ENCODE data around the gene MKRN2. TPM values are rescaled to one million over a fixed set of nuclear protein-coding genes. Genes with fewer than 3 reads are reported as not detected.

Gene MKRN2
- total and polyA plus RNA-seq, 9 of the 15 experiments (the other 6 are each of a cell fraction or from before 2014, with no cell fraction given) = 29.4 to 63.2 (median 42.9) TPM

DNA sequence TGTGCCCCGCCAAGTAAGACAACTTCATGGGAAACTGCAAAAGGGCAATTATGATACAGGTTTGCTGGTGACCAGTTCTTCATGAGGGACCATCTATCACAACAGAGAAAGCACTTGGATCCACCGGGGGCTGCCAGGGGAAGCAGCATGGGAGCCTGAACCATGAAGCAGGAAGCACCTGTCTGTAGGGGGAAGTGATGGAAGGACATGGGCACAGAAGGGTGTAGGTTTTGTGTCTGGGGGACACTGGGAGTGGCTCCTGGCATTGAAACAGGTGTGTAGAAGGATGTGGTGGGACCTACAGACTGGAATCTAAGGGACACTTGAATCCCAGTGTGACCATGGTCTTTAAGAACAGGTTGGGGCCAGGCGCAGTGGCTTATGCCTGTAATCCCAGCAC lies 22.6 kb downstream of the MKRN2 start:
- H3K9me3 ChIP-seq (replicated peaks; ENCODE audit: control insufficient read depth, insufficient read depth, low read depth, low read length) = no peaks in the 10 kb centered on the region
- no peak overlapping the region for H2AFZ ChIP-seq (ENCODE audit: low read depth, low read length)
- ATAC-seq (no peak), FAIRE-seq (no peak), DNase-seq (ENCODE audit: extremely low read depth in 1 of 4, low spot score in 3 of 4) (no peak)
- WGBS (ENCODE audit: insufficient coverage, low coverage, missing lambda C conversion rate) = 98% methylated on average over 3 of the region's 3 CpGs
- no peaks in the 10 kb centered on the region for H3K9me1 ChIP-seq (ENCODE audit: control insufficient read depth, insufficient read depth, low read length)
- H3K4me3 ChIP-seq = no peak overlapping the region
- H3K79me2 ChIP-seq (ENCODE audit: control insufficient read depth, insufficient read depth, low read length) = no peaks in the 10 kb centered on the region
- ChIA-PET CTCF (ENCODE audit: low intra/inter-chr PET ratio) (no interaction called here), POLR2A (interaction anchor here (1.0 to 1.5 kb wide), 3 partner anchors 9 to 22 kb away, joined by 3 to 4 read pairs (median 3); no protein-coding TSS in a partner anchor)
- intact Hi-C loops (cut with micrococcal nuclease) = no loop called here
- BruUV-seq (replicated peaks) = no TSS peak
- no peak overlapping the region for H3K9ac ChIP-seq (ENCODE audit: insufficient read depth in 1 of 2, low read depth in 2 of 2, low read length in 2 of 2)
- H3K27ac ChIP-seq (ENCODE audit: extremely low read depth, low read depth, low read length) = no peak overlapping the region
- peaks cover 95% of the 10 kb centered on the region for H3K36me3 ChIP-seq (ENCODE audit: control insufficient read depth, insufficient read depth, low read length)
- no peaks in the 10 kb centered on the region for H3K27me3 ChIP-seq (ENCODE audit: control insufficient read depth in 2 of 2, insufficient read depth in 2 of 2, low read length in 2 of 2)
- no peaks in the 10 kb centered on the region; a peak in 2 of 5 replicates for H3K4me1 ChIP-seq (replicated peaks in 1 of 2; ENCODE audit: control insufficient read depth in 2 of 2, insufficient read depth in 2 of 2, low read length in 2 of 2)
- in situ Hi-C loops (cut with MboI) = no loop called here
- no peak overlapping the region for H3K4me2 ChIP-seq (ENCODE audit: insufficient read depth, low read length)
- H4K20me1 ChIP-seq (replicated peaks; ENCODE audit: control insufficient read depth, insufficient read depth, low read length) = peaks cover 15% of the 10 kb centered on the region; the same call in 1 of the 2 replicates
- no peak for TF ChIP-seq RNF2 (IDR thresholded peaks at IDR 0.05)
- no peak for TF ChIP-seq KLF10 (CRISPR knock-in tag; IDR thresholded peaks at IDR 0.05)
- TF ChIP-seq, protein P1, sequence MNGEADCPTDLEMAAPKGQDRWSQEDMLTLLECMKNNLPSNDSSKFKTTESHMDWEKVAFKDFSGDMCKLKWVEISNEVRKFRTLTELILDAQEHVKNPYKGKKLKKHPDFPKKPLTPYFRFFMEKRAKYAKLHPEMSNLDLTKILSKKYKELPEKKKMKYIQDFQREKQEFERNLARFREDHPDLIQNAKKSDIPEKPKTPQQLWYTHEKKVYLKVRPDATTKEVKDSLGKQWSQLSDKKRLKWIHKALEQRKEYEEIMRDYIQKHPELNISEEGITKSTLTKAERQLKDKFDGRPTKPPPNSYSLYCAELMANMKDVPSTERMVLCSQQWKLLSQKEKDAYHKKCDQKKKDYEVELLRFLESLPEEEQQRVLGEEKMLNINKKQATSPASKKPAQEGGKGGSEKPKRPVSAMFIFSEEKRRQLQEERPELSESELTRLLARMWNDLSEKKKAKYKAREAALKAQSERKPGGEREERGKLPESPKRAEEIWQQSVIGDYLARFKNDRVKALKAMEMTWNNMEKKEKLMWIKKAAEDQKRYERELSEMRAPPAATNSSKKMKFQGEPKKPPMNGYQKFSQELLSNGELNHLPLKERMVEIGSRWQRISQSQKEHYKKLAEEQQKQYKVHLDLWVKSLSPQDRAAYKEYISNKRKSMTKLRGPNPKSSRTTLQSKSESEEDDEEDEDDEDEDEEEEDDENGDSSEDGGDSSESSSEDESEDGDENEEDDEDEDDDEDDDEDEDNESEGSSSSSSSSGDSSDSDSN (IDR thresholded peaks at IDR 0.05; ENCODE audit: borderline replicate concordance in 1 of 2, low read depth in 2 of 2, low read length in 2 of 2) = no peak
- TF ChIP-seq, protein P2, sequence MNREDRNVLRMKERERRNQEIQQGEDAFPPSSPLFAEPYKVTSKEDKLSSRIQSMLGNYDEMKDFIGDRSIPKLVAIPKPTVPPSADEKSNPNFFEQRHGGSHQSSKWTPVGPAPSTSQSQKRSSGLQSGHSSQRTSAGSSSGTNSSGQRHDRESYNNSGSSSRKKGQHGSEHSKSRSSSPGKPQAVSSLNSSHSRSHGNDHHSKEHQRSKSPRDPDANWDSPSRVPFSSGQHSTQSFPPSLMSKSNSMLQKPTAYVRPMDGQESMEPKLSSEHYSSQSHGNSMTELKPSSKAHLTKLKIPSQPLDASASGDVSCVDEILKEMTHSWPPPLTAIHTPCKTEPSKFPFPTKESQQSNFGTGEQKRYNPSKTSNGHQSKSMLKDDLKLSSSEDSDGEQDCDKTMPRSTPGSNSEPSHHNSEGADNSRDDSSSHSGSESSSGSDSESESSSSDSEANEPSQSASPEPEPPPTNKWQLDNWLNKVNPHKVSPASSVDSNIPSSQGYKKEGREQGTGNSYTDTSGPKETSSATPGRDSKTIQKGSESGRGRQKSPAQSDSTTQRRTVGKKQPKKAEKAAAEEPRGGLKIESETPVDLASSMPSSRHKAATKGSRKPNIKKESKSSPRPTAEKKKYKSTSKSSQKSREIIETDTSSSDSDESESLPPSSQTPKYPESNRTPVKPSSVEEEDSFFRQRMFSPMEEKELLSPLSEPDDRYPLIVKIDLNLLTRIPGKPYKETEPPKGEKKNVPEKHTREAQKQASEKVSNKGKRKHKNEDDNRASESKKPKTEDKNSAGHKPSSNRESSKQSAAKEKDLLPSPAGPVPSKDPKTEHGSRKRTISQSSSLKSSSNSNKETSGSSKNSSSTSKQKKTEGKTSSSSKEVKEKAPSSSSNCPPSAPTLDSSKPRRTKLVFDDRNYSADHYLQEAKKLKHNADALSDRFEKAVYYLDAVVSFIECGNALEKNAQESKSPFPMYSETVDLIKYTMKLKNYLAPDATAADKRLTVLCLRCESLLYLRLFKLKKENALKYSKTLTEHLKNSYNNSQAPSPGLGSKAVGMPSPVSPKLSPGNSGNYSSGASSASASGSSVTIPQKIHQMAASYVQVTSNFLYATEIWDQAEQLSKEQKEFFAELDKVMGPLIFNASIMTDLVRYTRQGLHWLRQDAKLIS (CRISPR knock-in tag; IDR thresholded peaks at IDR 0.05) = no peak
- TF ChIP-seq, protein P3, sequence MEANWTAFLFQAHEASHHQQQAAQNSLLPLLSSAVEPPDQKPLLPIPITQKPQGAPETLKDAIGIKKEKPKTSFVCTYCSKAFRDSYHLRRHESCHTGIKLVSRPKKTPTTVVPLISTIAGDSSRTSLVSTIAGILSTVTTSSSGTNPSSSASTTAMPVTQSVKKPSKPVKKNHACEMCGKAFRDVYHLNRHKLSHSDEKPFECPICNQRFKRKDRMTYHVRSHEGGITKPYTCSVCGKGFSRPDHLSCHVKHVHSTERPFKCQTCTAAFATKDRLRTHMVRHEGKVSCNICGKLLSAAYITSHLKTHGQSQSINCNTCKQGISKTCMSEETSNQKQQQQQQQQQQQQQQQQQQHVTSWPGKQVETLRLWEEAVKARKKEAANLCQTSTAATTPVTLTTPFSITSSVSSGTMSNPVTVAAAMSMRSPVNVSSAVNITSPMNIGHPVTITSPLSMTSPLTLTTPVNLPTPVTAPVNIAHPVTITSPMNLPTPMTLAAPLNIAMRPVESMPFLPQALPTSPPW (CRISPR knock-in tag; IDR thresholded peaks at IDR 0.05) = no peak
- no peak for TF ChIP-seq TEAD4 (IDR thresholded peaks at IDR 0.05; ENCODE audit: low read length)
- no peak for TF ChIP-seq TEAD4 (CRISPR knock-in tag; IDR thresholded peaks at IDR 0.05; ENCODE audit: borderline replicate concordance)
- TF ChIP-seq IFI16 (CRISPR knock-in tag; IDR thresholded peaks at IDR 0.05) = no peak
- TF ChIP-seq ZNF133 (CRISPR knock-in tag; IDR thresholded peaks at IDR 0.05) = no peak
- TF ChIP-seq, protein P4, sequence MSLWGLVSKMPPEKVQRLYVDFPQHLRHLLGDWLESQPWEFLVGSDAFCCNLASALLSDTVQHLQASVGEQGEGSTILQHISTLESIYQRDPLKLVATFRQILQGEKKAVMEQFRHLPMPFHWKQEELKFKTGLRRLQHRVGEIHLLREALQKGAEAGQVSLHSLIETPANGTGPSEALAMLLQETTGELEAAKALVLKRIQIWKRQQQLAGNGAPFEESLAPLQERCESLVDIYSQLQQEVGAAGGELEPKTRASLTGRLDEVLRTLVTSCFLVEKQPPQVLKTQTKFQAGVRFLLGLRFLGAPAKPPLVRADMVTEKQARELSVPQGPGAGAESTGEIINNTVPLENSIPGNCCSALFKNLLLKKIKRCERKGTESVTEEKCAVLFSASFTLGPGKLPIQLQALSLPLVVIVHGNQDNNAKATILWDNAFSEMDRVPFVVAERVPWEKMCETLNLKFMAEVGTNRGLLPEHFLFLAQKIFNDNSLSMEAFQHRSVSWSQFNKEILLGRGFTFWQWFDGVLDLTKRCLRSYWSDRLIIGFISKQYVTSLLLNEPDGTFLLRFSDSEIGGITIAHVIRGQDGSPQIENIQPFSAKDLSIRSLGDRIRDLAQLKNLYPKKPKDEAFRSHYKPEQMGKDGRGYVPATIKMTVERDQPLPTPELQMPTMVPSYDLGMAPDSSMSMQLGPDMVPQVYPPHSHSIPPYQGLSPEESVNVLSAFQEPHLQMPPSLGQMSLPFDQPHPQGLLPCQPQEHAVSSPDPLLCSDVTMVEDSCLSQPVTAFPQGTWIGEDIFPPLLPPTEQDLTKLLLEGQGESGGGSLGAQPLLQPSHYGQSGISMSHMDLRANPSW (CRISPR knock-in tag; IDR thresholded peaks at IDR 0.05) = no peak
- TF ChIP-seq, protein P5, sequence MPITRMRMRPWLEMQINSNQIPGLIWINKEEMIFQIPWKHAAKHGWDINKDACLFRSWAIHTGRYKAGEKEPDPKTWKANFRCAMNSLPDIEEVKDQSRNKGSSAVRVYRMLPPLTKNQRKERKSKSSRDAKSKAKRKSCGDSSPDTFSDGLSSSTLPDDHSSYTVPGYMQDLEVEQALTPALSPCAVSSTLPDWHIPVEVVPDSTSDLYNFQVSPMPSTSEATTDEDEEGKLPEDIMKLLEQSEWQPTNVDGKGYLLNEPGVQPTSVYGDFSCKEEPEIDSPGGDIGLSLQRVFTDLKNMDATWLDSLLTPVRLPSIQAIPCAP (CRISPR knock-in tag; IDR thresholded peaks at IDR 0.05; ENCODE audit: borderline replicate concordance) = no peak
